GM12801 (cell line): ENCODE measurements around the gene MIEF1.

ENCODE experiments used
- CTCF ChIP-seq: IDR thresholded peaks from one replicate; pipeline ENCODE4 v1.5.1; 2011; ENCODE audit warnings: control low read depth; ENCODE audit not compliant: insufficient read length; ENCODE audit errors: extremely low read depth

The MIEF1 gene

DNA sequence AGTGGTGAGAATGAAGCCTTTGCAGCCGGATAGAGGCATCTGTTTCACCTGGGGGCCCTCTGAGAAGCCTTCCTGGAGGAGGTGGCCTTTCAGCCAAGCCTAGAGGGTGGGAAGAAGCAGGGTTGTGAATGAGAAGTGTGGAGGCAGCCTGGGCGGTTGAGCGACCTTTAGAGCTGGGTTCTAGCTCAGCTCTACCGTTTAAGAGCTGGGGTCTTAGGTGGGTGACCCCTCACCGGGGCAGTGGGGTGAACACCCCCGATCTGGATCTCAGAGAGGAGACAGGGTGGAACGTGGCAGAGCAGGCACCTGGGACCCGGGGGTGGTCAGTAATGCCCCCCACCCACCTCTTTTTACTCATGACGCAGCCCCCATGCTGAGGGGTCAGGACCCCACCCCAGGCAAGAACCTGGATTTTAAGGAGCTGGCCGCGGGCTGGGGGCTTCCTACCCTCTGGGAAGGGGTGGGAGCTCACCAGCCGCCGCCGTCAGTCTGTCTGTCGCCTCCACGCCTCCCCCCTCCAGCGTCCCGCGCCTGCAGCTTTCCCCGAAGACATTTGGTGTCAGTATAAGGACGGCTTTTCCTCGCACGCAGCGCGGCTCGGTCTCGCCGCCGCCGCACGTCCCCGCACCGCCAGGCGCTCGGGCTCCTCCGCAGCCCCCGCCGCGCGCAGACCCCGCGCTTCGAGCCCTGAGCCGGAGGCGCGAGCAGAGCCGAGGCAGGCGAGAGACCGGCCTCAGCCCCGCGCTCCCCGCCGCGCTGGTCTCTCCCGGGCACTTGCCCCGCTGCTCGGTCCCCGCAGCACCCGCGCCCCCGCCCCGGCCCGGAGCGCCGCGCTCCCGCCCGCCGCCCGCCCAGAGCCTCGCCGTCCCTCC lies 55.1 kb downstream of the MIEF1 start:
- TF ChIP-seq CTCF: no peak

DNA sequence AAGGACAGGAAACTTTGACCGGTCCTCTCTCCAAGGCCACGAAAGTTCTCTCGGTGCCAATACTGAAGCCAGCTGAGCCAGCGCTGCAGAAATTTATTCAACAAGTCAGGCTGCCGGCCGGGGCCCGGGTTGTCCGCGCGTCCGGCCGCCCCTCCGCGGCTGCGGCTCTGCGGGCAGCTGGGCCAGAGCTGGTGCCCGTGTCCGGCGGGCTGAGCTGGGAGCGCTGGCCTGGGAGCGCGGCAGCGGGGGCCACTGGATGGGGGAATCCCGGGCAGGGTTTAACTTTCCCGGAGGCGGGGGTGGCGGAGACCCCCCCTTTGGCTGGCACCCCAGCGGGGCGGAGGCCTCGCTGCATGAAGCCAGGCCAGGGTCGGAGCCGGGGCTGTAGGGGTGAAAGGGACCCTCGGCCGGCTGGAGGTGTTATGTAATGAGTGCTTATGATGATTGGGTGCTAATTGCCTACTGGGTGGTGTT lies 56.2 kb downstream of the MIEF1 start:
- no peak for TF ChIP-seq CTCF

- no peak for TF ChIP-seq CTCF
Measured at GRCh38 chr22:39558950-39559349, 56.9 kb downstream of the MIEF1 start.

GRCh38 chr22:39559456-39560105 lies 57.5 kb downstream of the MIEF1 start:
- no peak for TF ChIP-seq CTCF

DNA sequence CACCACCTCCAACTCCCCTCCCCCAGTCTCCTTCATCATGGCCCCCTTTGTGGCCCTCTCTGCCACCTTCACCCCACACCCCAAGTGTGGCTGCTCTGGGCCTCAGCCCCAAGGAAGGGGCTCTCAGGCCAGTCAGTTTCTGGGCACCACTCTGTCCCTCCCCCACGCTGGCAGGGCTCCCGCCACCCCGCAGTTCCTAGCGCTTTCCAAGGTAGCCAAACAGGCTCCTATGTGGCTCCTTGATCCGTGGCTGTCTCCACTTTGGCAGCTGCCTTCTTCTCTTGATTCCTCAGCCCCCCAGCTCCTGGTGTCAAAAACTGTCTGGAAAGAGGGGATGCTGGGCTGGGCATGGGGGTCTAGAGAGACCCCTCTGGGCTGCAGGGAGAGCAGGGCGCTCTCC lies 58.0 kb downstream of the MIEF1 start:
- TF ChIP-seq CTCF: no peak

DNA sequence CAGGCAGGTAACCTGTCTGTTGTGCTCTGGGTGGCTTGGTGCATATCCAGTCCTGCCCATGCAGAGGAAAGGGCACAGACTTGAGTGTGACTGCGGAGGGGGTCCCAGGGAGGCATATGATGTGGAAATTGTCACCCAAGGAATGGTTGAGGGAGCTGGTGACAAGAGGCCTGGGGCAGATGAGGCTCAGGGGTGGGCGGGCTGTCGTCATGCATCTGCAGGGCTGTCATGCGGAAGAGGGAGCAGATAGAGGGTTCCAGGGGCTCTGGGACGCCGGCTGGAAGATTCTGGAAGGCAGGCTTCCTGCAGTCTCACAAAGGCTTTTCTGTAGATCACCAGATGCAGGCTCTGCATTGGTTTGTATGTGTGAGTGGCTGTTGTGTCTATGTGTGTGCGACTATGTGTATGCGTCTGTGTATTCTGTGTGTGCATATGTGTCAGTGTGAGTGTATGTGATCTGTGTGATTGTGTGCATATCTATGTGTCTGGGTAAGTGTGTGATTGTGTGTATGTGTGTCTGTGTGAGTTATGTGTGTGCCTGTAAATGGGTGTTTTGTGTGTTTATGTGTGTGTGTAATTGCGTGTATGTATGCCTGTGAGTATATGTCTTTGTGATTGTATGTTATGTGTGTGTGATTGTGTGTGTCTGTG lies 60.9 kb downstream of the MIEF1 start:
- TF ChIP-seq CTCF: no peak
